ENCODE results near the gene SOX30. TPM values are rescaled to one million over a fixed set of nuclear protein-coding genes. Genes with fewer than 3 reads are reported as not detected.

The SOX30 gene
- total and polyA plus RNA-seq, 2 donors (not counting 1 experiment from before 2014, with no cell fraction given), result 0.21 to 0.49 TPM

- ChIA-PET POLR2A (interaction anchor here (0.6 to 1.0 kb wide), 4 partner anchors 10 to 64 kb away, joined by 3 to 4 read pairs (median 3); no protein-coding TSS in a partner anchor), CTCF (interaction anchor here (0.6 to 1.5 kb wide), 3 partner anchors 19 to 104 kb away, joined by 3 to 4 read pairs (median 3); no protein-coding TSS in a partner anchor)
- H3K9me3 Mint-ChIP-seq (ENCODE audit: insufficient read depth), result no peaks in the 10 kb centered on the region
- Histone ChIP-seq H3K4me2 (replicated peaks; ENCODE audit: low read depth, low read length, poor library complexity, severe bottlenecking) (no peak overlapping the region), H3K27me3 (replicated peaks in 1 of 4; ENCODE audit: control extremely low read depth in 1 of 4, control insufficient read depth in 3 of 4, insufficient read depth in 4 of 4, low read length in 3 of 4) (no peaks in the 10 kb centered on the region), H3K79me2 (ENCODE audit: control insufficient read depth, insufficient read depth, low read length) (peaks cover 20% of the 10 kb centered on the region), H3K4me3 (ENCODE audit: control extremely low read depth in 1 of 5, extremely low read depth in 1 of 5, insufficient read depth in 1 of 5, low read depth in 2 of 5, low read length in 4 of 5) (no peak overlapping the region), H2AFZ (ENCODE audit: insufficient read depth, low read depth, low read length, poor library complexity, severe bottlenecking) (no peak overlapping the region), H3K4me1 (ENCODE audit: control insufficient read depth in 2 of 2, insufficient read depth in 2 of 2, low read length in 2 of 2) (peaks cover 42 to 44% of the 10 kb centered on the region in 2 donors), H3K27ac (ENCODE audit: low read length in 2 of 2) (no peak overlapping the region), H3K36me3 (replicated peaks in 1 of 2; ENCODE audit: control extremely low read depth in 1 of 2, control insufficient read depth in 1 of 2, extremely low read depth in 1 of 2, insufficient read depth in 2 of 2, low read length in 1 of 2) (no peaks in the 10 kb centered on the region), H3K9me3 (ENCODE audit: control extremely low read depth in 1 of 3, control insufficient read depth in 2 of 3, insufficient read depth in 1 of 3, low read length in 2 of 3) (no peaks in the 10 kb centered on the region), H3K9ac (ENCODE audit: low read length) (no peak overlapping the region), H4K20me1 (ENCODE audit: control insufficient read depth, insufficient read depth, low read length, poor library complexity, severe bottlenecking) (no peaks in the 10 kb centered on the region)
- no peak overlapping the region for H3K4me3 Mint-ChIP-seq
- H3K27ac Mint-ChIP-seq, result no peak overlapping the region
- H3K27me3 Mint-ChIP-seq, result no peaks in the 10 kb centered on the region
- no peak for ATAC-seq (ENCODE audit: low read depth)
- no peak for TF ChIP-seq CTCF (IDR thresholded peaks at IDR 0.05)
- no peak for TF ChIP-seq EZH2 (IDR thresholded peaks at IDR 0.05; ENCODE audit: borderline replicate concordance, insufficient read depth, low read depth, low read length, poor library complexity, severe bottlenecking)
- peaks cover 51% of the 10 kb centered on the region for H3K4me1 Mint-ChIP-seq
- intact Hi-C loops (cut with micrococcal nuclease), result no loop called here
- DNase-seq, result no peak
These were observed 61.8 kb downstream of the SOX30 start for GRCh38 chr5:157590478-157590877.

GRCh38 chr5:157584628-157585027 lies 67.6 kb downstream of the SOX30 start:
- H3K27me3 ChIP-seq (replicated peaks in 1 of 4; ENCODE audit: control extremely low read depth in 1 of 4, control insufficient read depth in 3 of 4, insufficient read depth in 4 of 4, low read length in 3 of 4), result no peaks in the 10 kb centered on the region
- H2AFZ ChIP-seq (ENCODE audit: insufficient read depth, low read depth, low read length, poor library complexity, severe bottlenecking), result no peak overlapping the region
- DNase-seq (no peak), ATAC-seq (ENCODE audit: low read depth) (no peak)
- H3K4me3 ChIP-seq (ENCODE audit: control extremely low read depth in 1 of 5, extremely low read depth in 1 of 5, insufficient read depth in 1 of 5, low read depth in 2 of 5, low read length in 4 of 5), result no peak overlapping the region
- no peaks in the 10 kb centered on the region for H3K27me3 Mint-ChIP-seq
- no peak overlapping the region for H3K9ac ChIP-seq (ENCODE audit: low read length)
- H3K79me2 ChIP-seq (ENCODE audit: control insufficient read depth, insufficient read depth, low read length), result peaks cover 7% of the 10 kb centered on the region
- H3K4me1 ChIP-seq (ENCODE audit: control insufficient read depth in 2 of 2, insufficient read depth in 2 of 2, low read length in 2 of 2), result peaks cover 34 to 40% of the 10 kb centered on the region in 2 donors
- no peak overlapping the region for H3K4me2 ChIP-seq (replicated peaks; ENCODE audit: low read depth, low read length, poor library complexity, severe bottlenecking)
- no peaks in the 10 kb centered on the region for H4K20me1 ChIP-seq (ENCODE audit: control insufficient read depth, insufficient read depth, low read length, poor library complexity, severe bottlenecking)
- peaks cover 49% of the 10 kb centered on the region for H3K4me1 Mint-ChIP-seq
- ChIA-PET CTCF (interaction anchor here (0.9 to 1.3 kb wide), 3 partner anchors 12 to 159 kb away, joined by 3 to 5 read pairs (median 3); partner anchors contain the start of gene LSM11), POLR2A (no interaction called here)
- no peaks in the 10 kb centered on the region for H3K9me3 Mint-ChIP-seq (ENCODE audit: insufficient read depth)
- H3K27ac ChIP-seq (ENCODE audit: low read length in 2 of 2), result peak overlapping the region in 1 of 2 donors; percentile 20
- intact Hi-C loops (cut with micrococcal nuclease), result no loop called here
- no peaks in the 10 kb centered on the region for H3K36me3 ChIP-seq (replicated peaks in 1 of 2; ENCODE audit: control extremely low read depth in 1 of 2, control insufficient read depth in 1 of 2, extremely low read depth in 1 of 2, insufficient read depth in 2 of 2, low read length in 1 of 2)
- no CpG with 5 or more reads among the region's 1 CpG for WGBS (ENCODE audit: insufficient coverage)
- no peaks in the 10 kb centered on the region for H3K9me3 ChIP-seq (ENCODE audit: control extremely low read depth in 1 of 3, control insufficient read depth in 2 of 3, insufficient read depth in 1 of 3, low read length in 2 of 3)
- H3K4me3 Mint-ChIP-seq, result no peak overlapping the region
- no peak overlapping the region for H3K27ac Mint-ChIP-seq
- no peak for TF ChIP-seq EZH2 (IDR thresholded peaks at IDR 0.05; ENCODE audit: borderline replicate concordance, insufficient read depth, low read depth, low read length, poor library complexity, severe bottlenecking)
- TF ChIP-seq CTCF (IDR thresholded peaks at IDR 0.05), result no peak
